Measurements from ENCODE around the gene CFAP61.

DNA sequence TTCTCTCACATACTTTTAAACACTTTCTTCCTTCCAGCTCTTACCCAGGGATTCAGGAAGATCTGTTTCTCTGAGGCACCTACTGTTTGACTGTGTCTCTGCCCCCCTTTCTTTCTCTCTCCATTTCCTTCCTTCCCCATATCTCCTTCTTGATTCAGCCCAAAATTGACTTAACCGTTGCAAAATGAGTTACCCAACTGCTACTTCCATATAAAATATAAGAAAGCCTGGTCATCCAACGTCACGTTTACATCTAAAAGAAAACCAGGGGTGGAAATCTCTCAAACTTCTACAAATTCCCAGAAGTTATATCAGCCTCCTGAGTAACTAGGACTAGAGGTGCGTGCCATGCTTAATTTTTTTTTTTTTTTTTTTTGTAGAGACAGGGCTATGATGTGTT is 220.4 kb downstream of the CFAP61 start:
- TF ChIP-seq NRF1 (IDR thresholded peaks at IDR 0.05; ENCODE audit: low read depth, low read length) = no peak
- TF ChIP-seq, protein P1, sequence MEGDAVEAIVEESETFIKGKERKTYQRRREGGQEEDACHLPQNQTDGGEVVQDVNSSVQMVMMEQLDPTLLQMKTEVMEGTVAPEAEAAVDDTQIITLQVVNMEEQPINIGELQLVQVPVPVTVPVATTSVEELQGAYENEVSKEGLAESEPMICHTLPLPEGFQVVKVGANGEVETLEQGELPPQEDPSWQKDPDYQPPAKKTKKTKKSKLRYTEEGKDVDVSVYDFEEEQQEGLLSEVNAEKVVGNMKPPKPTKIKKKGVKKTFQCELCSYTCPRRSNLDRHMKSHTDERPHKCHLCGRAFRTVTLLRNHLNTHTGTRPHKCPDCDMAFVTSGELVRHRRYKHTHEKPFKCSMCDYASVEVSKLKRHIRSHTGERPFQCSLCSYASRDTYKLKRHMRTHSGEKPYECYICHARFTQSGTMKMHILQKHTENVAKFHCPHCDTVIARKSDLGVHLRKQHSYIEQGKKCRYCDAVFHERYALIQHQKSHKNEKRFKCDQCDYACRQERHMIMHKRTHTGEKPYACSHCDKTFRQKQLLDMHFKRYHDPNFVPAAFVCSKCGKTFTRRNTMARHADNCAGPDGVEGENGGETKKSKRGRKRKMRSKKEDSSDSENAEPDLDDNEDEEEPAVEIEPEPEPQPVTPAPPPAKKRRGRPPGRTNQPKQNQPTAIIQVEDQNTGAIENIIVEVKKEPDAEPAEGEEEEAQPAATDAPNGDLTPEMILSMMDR (IDR thresholded peaks at IDR 0.05) = no peak
- TF ChIP-seq, protein P2, sequence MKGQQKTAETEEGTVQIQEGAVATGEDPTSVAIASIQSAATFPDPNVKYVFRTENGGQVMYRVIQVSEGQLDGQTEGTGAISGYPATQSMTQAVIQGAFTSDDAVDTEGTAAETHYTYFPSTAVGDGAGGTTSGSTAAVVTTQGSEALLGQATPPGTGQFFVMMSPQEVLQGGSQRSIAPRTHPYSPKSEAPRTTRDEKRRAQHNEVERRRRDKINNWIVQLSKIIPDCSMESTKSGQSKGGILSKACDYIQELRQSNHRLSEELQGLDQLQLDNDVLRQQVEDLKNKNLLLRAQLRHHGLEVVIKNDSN (IDR thresholded peaks at IDR 0.05; ENCODE audit: borderline replicate concordance, low read depth) = no peak
- no peak for TF ChIP-seq SIN3A (IDR thresholded peaks at IDR 0.05; ENCODE audit: borderline replicate concordance, low read depth, low read length)
- TF ChIP-seq FOXM1 (IDR thresholded peaks at IDR 0.05; ENCODE audit: low read depth) = no peak
- TF ChIP-seq YY1 (IDR thresholded peaks at IDR 0.05; ENCODE audit: low read depth) = no peak
- no peak for TF ChIP-seq FOXJ3 (CRISPR knock-in tag; IDR thresholded peaks at IDR 0.05)
- TF ChIP-seq POLR2AphosphoS5 (IDR thresholded peaks at IDR 0.05; ENCODE audit: low read depth, low read length) = no peak
- no peak for TF ChIP-seq ELF1 (IDR thresholded peaks at IDR 0.05)
